NCI-H2029 treated with DMSO at 0.1 percent for 48 hours (cell line): ENCODE results near the gene ZBTB22.
A peak's percentile ranks its signal among the peaks of the same experiment; 100 is the strongest.

ENCODE experiments used
- DNase-seq: peaks from one replicate; lab custom pipeline; 2025; lab: John Stamatoyannopoulos, UW

ZBTB22 gene

GRCh38 chr6:33330736-33331135, 13.2 kb upstream of the ZBTB22 start:
- DNase-seq: no peak

GRCh38 chr6:33329058-33329457, 11.5 kb upstream of the ZBTB22 start:
- no peak for DNase-seq

- no peak for DNase-seq
Measured at GRCh38 chr6:33324125-33324524, 6.6 kb upstream of the ZBTB22 start.

- no peak for DNase-seq
Measured at GRCh38 chr6:33323623-33323948, 6.0 kb upstream of the ZBTB22 start.

- DNase-seq: no peak
Measured at GRCh38 chr6:33321227-33321626, 3.7 kb upstream of the ZBTB22 start.

GRCh38 chr6:33320315-33321181, 3.0 kb upstream of the ZBTB22 start:
- DNase-seq: no peak

GRCh38 chr6:33319939-33320314, 2.4 kb upstream of the ZBTB22 start:
- no peak for DNase-seq

GRCh38 chr6:33318426-33319073, 1.0 kb upstream of the ZBTB22 start:
- no peak for DNase-seq

GRCh38 chr6:33317419-33317668, 200 bp downstream of the ZBTB22 start:
- no peak for DNase-seq

GRCh38 chr6:33316603-33317418, 733 bp downstream of the ZBTB22 start:
- DNase-seq: no peak

- no peak for DNase-seq
Measured at GRCh38 chr6:33315793-33316602, 1.5 kb downstream of the ZBTB22 start.

- DNase-seq: no peak
Measured at GRCh38 chr6:33314943-33315792, 2.4 kb downstream of the ZBTB22 start.

- DNase-seq: peak; percentile 65
Measured at GRCh38 chr6:33314515-33314942, 3.0 kb downstream of the ZBTB22 start.

GRCh38 chr6:33313709-33314514, 3.6 kb downstream of the ZBTB22 start, which contains the start of gene TAPBP:
TSS of gene TAPBP (minus strand) at chr6:33314078. CDS start at chr6:33314041, 37 bp downstream.
- peak; percentile 51 for DNase-seq

- DNase-seq: no peak
Measured at GRCh38 chr6:33313105-33313708, 4.3 kb downstream of the ZBTB22 start.

GRCh38 chr6:33312361-33313104, 5.0 kb downstream of the ZBTB22 start:
- peak; percentile 63 for DNase-seq

GRCh38 chr6:33306356-33306755, 11.2 kb downstream of the ZBTB22 start:
- no peak for DNase-seq

GRCh38 chr6:33305052-33305451, 12.5 kb downstream of the ZBTB22 start:
- DNase-seq: no peak

- no peak for DNase-seq
Measured at GRCh38 chr6:33304216-33304615, 13.3 kb downstream of the ZBTB22 start.
